Measurements from ENCODE around the gene PIP.
"Not testable (repeated sequence)": the region's sequence is repeated elsewhere in the genome, so short reads cannot be mapped to it uniquely, and the experiment has no call there.

DNA sequence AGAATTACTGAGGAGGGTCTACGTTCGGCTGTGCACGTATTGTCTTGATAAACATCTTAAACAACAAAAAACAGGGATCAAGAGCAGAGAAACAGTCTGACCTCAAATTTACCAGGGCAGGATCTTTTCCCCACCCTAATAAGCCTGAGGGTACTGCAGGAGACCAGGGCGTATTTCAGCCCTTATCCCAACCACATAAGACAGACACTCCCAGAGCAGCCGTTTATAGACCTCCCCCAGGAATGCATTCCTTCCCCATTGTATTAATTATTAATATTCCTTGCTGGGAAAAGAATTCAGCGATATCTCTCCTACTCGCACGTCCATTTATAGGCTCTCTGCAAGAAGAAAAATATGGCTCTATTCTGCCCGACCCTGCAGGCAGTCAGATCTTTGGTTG lies 8.6 kb upstream of the PIP start:
- TF ChIP-seq, protein P1, sequence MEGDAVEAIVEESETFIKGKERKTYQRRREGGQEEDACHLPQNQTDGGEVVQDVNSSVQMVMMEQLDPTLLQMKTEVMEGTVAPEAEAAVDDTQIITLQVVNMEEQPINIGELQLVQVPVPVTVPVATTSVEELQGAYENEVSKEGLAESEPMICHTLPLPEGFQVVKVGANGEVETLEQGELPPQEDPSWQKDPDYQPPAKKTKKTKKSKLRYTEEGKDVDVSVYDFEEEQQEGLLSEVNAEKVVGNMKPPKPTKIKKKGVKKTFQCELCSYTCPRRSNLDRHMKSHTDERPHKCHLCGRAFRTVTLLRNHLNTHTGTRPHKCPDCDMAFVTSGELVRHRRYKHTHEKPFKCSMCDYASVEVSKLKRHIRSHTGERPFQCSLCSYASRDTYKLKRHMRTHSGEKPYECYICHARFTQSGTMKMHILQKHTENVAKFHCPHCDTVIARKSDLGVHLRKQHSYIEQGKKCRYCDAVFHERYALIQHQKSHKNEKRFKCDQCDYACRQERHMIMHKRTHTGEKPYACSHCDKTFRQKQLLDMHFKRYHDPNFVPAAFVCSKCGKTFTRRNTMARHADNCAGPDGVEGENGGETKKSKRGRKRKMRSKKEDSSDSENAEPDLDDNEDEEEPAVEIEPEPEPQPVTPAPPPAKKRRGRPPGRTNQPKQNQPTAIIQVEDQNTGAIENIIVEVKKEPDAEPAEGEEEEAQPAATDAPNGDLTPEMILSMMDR (conservative IDR thresholded peaks at IDR 0.05): not testable (repeated sequence)
- TF ChIP-seq ZFX (IDR thresholded peaks at IDR 0.05): not testable (repeated sequence)

Measured in C4-2B (cell line).